H9 (cell line): ENCODE data around the gene VWA8. TPM values are rescaled to one million over a fixed set of nuclear protein-coding genes. Genes with fewer than 3 reads are reported as not detected.

ENCODE experiments used
- DNase-seq: peaks from one replicate; pipeline ENCODE4 v3.0.0-alpha.2; 2017
- H2AFZ ChIP-seq: one replicate; pipeline ENCODE4 v1.6.1; 2013; ENCODE audit warnings: mild to moderate bottlenecking, low read length, control low read depth, moderate library complexity
- H2AK5ac ChIP-seq: 2 replicates; pipeline ENCODE4 v1.6.1; 2013; ENCODE audit warnings: low read length, control low read depth, mixed read lengths; ENCODE audit not compliant: insufficient read length
- H2BK120ac ChIP-seq: one replicate; pipeline ENCODE4 v1.6.1; 2013; ENCODE audit warnings: low read depth, mild to moderate bottlenecking, low read length, control low read depth, inconsistent platforms; ENCODE audit not compliant: poor library complexity, severe bottlenecking
- H2BK12ac ChIP-seq: 2 replicates; pipeline ENCODE4 v1.6.1; 2013; ENCODE audit warnings: low read length, control low read depth, mixed read lengths, low read depth; ENCODE audit not compliant: insufficient read length
- H2BK15ac ChIP-seq: 2 replicates; pipeline ENCODE4 v1.6.1; 2013; ENCODE audit warnings: low read depth, low read length, control low read depth
- H2BK20ac ChIP-seq: one replicate; pipeline ENCODE4 v1.6.1; 2013; ENCODE audit warnings: low read depth, mild to moderate bottlenecking, low read length, control low read depth, inconsistent platforms; ENCODE audit not compliant: poor library complexity, severe bottlenecking
- H2BK5ac ChIP-seq: 2 replicates; pipeline ENCODE4 v1.6.1; 2013; ENCODE audit warnings: low read length, control low read depth, mixed read lengths; ENCODE audit not compliant: insufficient read length
- H3K14ac ChIP-seq: 2 replicates; pipeline ENCODE4 v1.6.1; 2013; ENCODE audit warnings: low read length, control low read depth; ENCODE audit not compliant: insufficient read depth
- H3K18ac ChIP-seq: 2 replicates; pipeline ENCODE4 v1.6.1; 2013; ENCODE audit warnings: low read depth, mild to moderate bottlenecking, mixed read lengths, low read length, control low read depth; ENCODE audit not compliant: insufficient read length
- H3K23ac ChIP-seq: 2 replicates; pipeline ENCODE4 v1.6.1; 2013; ENCODE audit warnings: low read length, control low read depth, mixed read lengths, low read depth; ENCODE audit not compliant: insufficient read length
- H3K23me2 ChIP-seq: 2 replicates; pipeline ENCODE4 v1.6.1; 2013; ENCODE audit warnings: low read depth, mild to moderate bottlenecking, mixed read lengths, low read length, control low read depth; ENCODE audit not compliant: insufficient read length, poor library complexity, severe bottlenecking
- H3K27ac ChIP-seq: 2 replicates; pipeline ENCODE4 v1.5.1; 2013; ENCODE audit warnings: low read length, control low read depth, mixed read lengths, low read depth; ENCODE audit not compliant: insufficient read length
- H3K27me3 ChIP-seq: 2 replicates; pipeline ENCODE4 v1.6.1; 2013; ENCODE audit warnings: low read length, control low read depth, inconsistent platforms; ENCODE audit not compliant: insufficient read depth
- H3K4ac ChIP-seq: 2 replicates; pipeline ENCODE4 v1.6.1; 2013; ENCODE audit warnings: low read depth, mild to moderate bottlenecking, control low read depth, inconsistent platforms, low read length, moderate library complexity
- H3K4me1 ChIP-seq: 2 replicates; pipeline ENCODE4 v1.6.1; 2013; ENCODE audit warnings: low read length, control low read depth, inconsistent platforms; ENCODE audit not compliant: insufficient read depth
- H3K4me2 ChIP-seq: 2 replicates; pipeline ENCODE4 v1.6.1; 2013; ENCODE audit warnings: low read length, control low read depth, mixed read lengths; ENCODE audit not compliant: insufficient read length, insufficient read depth
- H3K56ac ChIP-seq: 2 replicates; pipeline ENCODE4 v1.6.1; 2013; ENCODE audit warnings: low read depth, mild to moderate bottlenecking, mixed read lengths, low read length, control low read depth; ENCODE audit not compliant: insufficient read length
- H3K79me1 ChIP-seq: 2 replicates; pipeline ENCODE4 v1.6.1; 2013; ENCODE audit warnings: low read depth, mild to moderate bottlenecking, moderate library complexity, low read length, control low read depth, inconsistent platforms; ENCODE audit not compliant: insufficient read depth, poor library complexity, severe bottlenecking
- H3K79me2 ChIP-seq: 2 replicates; pipeline ENCODE4 v1.6.1; 2013; ENCODE audit warnings: low read length, control low read depth, inconsistent platforms; ENCODE audit not compliant: insufficient read depth
- H3K9ac ChIP-seq: 2 replicates; pipeline ENCODE4 v1.6.1; 2013; ENCODE audit warnings: low read length, control low read depth, mixed read lengths; ENCODE audit not compliant: insufficient read length; ENCODE audit errors: extremely low read depth
- H3K9me3 ChIP-seq: one replicate; pipeline ENCODE4 v1.6.1; 2013; ENCODE audit warnings: low read depth, low read length, inconsistent platforms; ENCODE audit not compliant: control insufficient read depth
- H3T11ph ChIP-seq: one replicate; pipeline ENCODE4 v1.6.1; 2013; ENCODE audit warnings: mild to moderate bottlenecking, low read length, control low read depth, inconsistent platforms
- H4K20me1 ChIP-seq: one replicate; pipeline ENCODE4 v1.6.1; 2013; ENCODE audit not compliant: control insufficient read depth, insufficient read length, insufficient read depth
- H4K5ac ChIP-seq: 2 replicates; pipeline ENCODE4 v1.6.1; 2013; ENCODE audit warnings: low read depth, mild to moderate bottlenecking, mixed read lengths, low read length, control low read depth; ENCODE audit not compliant: insufficient read length
- H4K8ac ChIP-seq: replicated peaks from 2 replicates; pipeline ENCODE4 v1.6.1; 2013; ENCODE audit warnings: low read length, control low read depth, mixed read lengths, low read depth; ENCODE audit not compliant: insufficient read length
- H4K91ac ChIP-seq: 2 replicates; pipeline ENCODE4 v1.6.1; 2013; ENCODE audit warnings: low read depth, mild to moderate bottlenecking, moderate library complexity, mixed read lengths, low read length, control low read depth; ENCODE audit not compliant: insufficient read length
- H3K27ac Mint-ChIP-seq, 3 experiments: 2 replicates in 2 of 3; 3 replicates in 1 of 3; pipeline ENCODE4 v1.8.0; 2020 to 2021; ENCODE audit warnings: mixed read lengths in 3 of 3, mild to moderate bottlenecking in 1 of 3, moderate library complexity in 1 of 3
- H3K27me3 Mint-ChIP-seq: 2 replicates; pipeline ENCODE4 v1.8.0; 2021; ENCODE audit warnings: low read depth, mild to moderate bottlenecking, moderate library complexity, mixed read lengths
- H3K36me3 Mint-ChIP-seq, 3 experiments: 2 replicates in 2 of 3; 3 replicates in 1 of 3; pipeline ENCODE4 v1.8.0; 2020 to 2021; ENCODE audit warnings: low read depth in 3 of 3, mixed read lengths in 3 of 3; ENCODE audit not compliant: insufficient read depth in 1 of 3
- H3K4me1 Mint-ChIP-seq, 2 experiments: 2 replicates each; pipeline ENCODE4 v1.8.0; 2020; ENCODE audit warnings: mixed read lengths in 2 of 2
- H3K4me3 Mint-ChIP-seq, 2 experiments: 2 replicates in 1 of 2; 3 replicates in 1 of 2; pipeline ENCODE4 v1.8.0; 2020 to 2021; ENCODE audit warnings: mild to moderate bottlenecking in 2 of 2, mixed read lengths in 2 of 2, moderate library complexity in 1 of 2
- H3K9me3 Mint-ChIP-seq, 2 experiments: 2 replicates in 1 of 2; 3 replicates in 1 of 2; pipeline ENCODE4 v1.8.0; 2020; ENCODE audit warnings: mild to moderate bottlenecking in 2 of 2, mixed read lengths in 2 of 2, moderate library complexity in 1 of 2
- CTCF ChIP-seq: fragments of 200-600 bp; sonication (generic); conservative IDR thresholded peaks from 3 replicates; pipeline ENCODE4 v1.8.0; 2021; ENCODE audit warnings: antibody characterized with exemption, mild to moderate bottlenecking
- WGBS: extraction: QIAGEN DNeasy Blood & Tissue Kit; methylation state at CpG from one replicate; pipeline ENCODE4 v1.1.7; 2013; ENCODE audit warnings: missing lambda C conversion rate, low lambda C conversion rate, mixed read lengths; ENCODE audit not compliant: insufficient read length; ENCODE audit errors: extremely low coverage; 5-methylcytosine and 5-hydroxymethylcytosine counted together
- total RNA-seq: library from RNA; stranded (reverse); gene quantifications from 2 replicates; pipeline ENCODE4 v1.2.1, GENCODE V29; 2021

Gene VWA8
- total RNA-seq, 1 experiment from 2014 or later, result 17.4 TPM

GRCh38 chr13:41670873-41671443 lies 290.0 kb downstream of the VWA8 start:
- H3K36me3 Mint-ChIP-seq, result no peaks in the 10 kb centered on the region; a peak in 1 of 7 replicates

More at GRCh38 chr13:41670873-41671443, 290.0 kb downstream of the VWA8 start:
- H2BK120ac ChIP-seq, result no peak overlapping the region
- H3K79me2 ChIP-seq, result no peaks in the 10 kb centered on the region
- H3K27me3 ChIP-seq, result no peaks in the 10 kb centered on the region
- DNase-seq, result no peak
- no peaks in the 10 kb centered on the region for H3K79me1 ChIP-seq
- H3T11ph ChIP-seq, result no peak overlapping the region
- TF ChIP-seq CTCF, result no peak
- H3K56ac ChIP-seq, result no peak overlapping the region
- no peak overlapping the region for H3K4me2 ChIP-seq
- H3K4me3 Mint-ChIP-seq, result no peak overlapping the region
- no peak overlapping the region for H3K9ac ChIP-seq
- no peak overlapping the region for H3K27ac ChIP-seq
- no peak overlapping the region for H4K5ac ChIP-seq
- H2BK12ac ChIP-seq, result no peak overlapping the region
- H3K27ac Mint-ChIP-seq, result no peak overlapping the region; a peak in 1 of 7 replicates
- H2BK5ac ChIP-seq, result no peak overlapping the region
- H2BK15ac ChIP-seq, result no peak overlapping the region
- H3K18ac ChIP-seq, result no peak overlapping the region
- H3K14ac ChIP-seq, result no peak overlapping the region
- no peak overlapping the region for H2AK5ac ChIP-seq
- no peaks in the 10 kb centered on the region for H4K20me1 ChIP-seq
- no peaks in the 10 kb centered on the region for H3K9me3 Mint-ChIP-seq
- no peak overlapping the region for H2AFZ ChIP-seq
- H4K91ac ChIP-seq, result no peak overlapping the region
- no peak overlapping the region for H4K8ac ChIP-seq
- H2BK20ac ChIP-seq, result no peak overlapping the region
- H3K9me3 ChIP-seq, result no peaks in the 10 kb centered on the region
- H3K23me2 ChIP-seq, result no peaks in the 10 kb centered on the region
- no peak overlapping the region for H3K4ac ChIP-seq
- no CpG with 5 or more reads among the region's 8 CpGs for WGBS
- H3K23ac ChIP-seq, result no peak overlapping the region
- no peaks in the 10 kb centered on the region for H3K27me3 Mint-ChIP-seq
- H3K4me1 Mint-ChIP-seq, result no peaks in the 10 kb centered on the region
- H3K4me1 ChIP-seq, result no peaks in the 10 kb centered on the region
